OCI-LY7 (cell line): ENCODE results near the gene LRRC38.

Experiments used
- CTCF ChIP-seq: fragments of 200-600 bp; sonication (generic); conservative IDR thresholded peaks from 2 replicates; pipeline ENCODE4 v1.5.1; 2014; ENCODE audit warnings: mild to moderate bottlenecking, antibody characterized with exemption, low read length, moderate library complexity, mixed read lengths
- EZH2phosphoT487 ChIP-seq: fragments of 200-600 bp; sonication (generic); IDR thresholded peaks from 2 replicates; pipeline ENCODE4 v1.6.1; 2018; ENCODE audit warnings: low read depth, borderline replicate concordance, mild to moderate bottlenecking, mixed run types, antibody characterized with exemption, low read length, moderate library complexity, mixed read lengths

GRCh38 chr1:13461977-13462376 is 51.8 kb downstream of the LRRC38 start:
- TF ChIP-seq CTCF = no peak
- TF ChIP-seq EZH2phosphoT487 = no peak
